Esophagus squamous epithelium (tissue), 4 donors: ENCODE results near the gene GJB5.

ENCODE experiments used
- CTCF ChIP-seq, 6 experiments: fragments of 450-650 bp in 4 of 6; fragments of 200-600 bp in 2 of 6; sonication (generic) in 2 of 6; IDR thresholded peaks; one replicate each; pipeline ENCODE4 v1.5.1; 2016 to 2019; ENCODE audit warnings: antibody characterized with exemption in 6 of 6, mild to moderate bottlenecking in 4 of 6, moderate library complexity in 4 of 6
- POLR2A ChIP-seq, 4 donors: fragments of 450-650 bp; IDR thresholded peaks; one replicate each; pipeline ENCODE4 v1.6.1; 2017; ENCODE audit warnings: antibody characterized with exemption in 4 of 4, mild to moderate bottlenecking in 4 of 4, moderate library complexity in 3 of 4

GRCh38 chr1:34711485-34711884, 43.4 kb upstream of the GJB5 start:
- TF ChIP-seq CTCF (IDR thresholded peaks at IDR 0.05) (no peak), POLR2A (IDR thresholded peaks at IDR 0.05) (no peak)
